IPS-15b (cell line): ENCODE results near the gene MAGEA11.
"Not testable (repeated sequence)": the region's sequence is repeated elsewhere in the genome, so short reads cannot be mapped to it uniquely, and the experiment has no call there.

Experiments used
- H3K27me3 ChIP-seq: one replicate; pipeline ENCODE4 v1.6.1; 2013; ENCODE audit warnings: low read length; ENCODE audit not compliant: control insufficient read depth, insufficient read depth
- H3K36me3 ChIP-seq: one replicate; pipeline ENCODE4 v1.6.1; 2013; ENCODE audit warnings: low read length; ENCODE audit not compliant: control insufficient read depth, insufficient read depth
- H3K4me1 ChIP-seq: one replicate; pipeline ENCODE4 v1.6.1; 2013; ENCODE audit warnings: mild to moderate bottlenecking, low read length; ENCODE audit not compliant: control insufficient read depth, insufficient read depth
- H3K4me3 ChIP-seq: one replicate; pipeline ENCODE4 v1.5.1; 2013; ENCODE audit warnings: low read depth, low read length
- H3K9ac ChIP-seq: one replicate; pipeline ENCODE4 v1.6.1; 2013; ENCODE audit warnings: low read depth, mild to moderate bottlenecking, low read length
- H3K9me3 ChIP-seq: one replicate; pipeline ENCODE4 v1.6.1; 2013; ENCODE audit warnings: mild to moderate bottlenecking, low read length; ENCODE audit not compliant: control insufficient read depth, insufficient read depth

The MAGEA11 gene

GRCh38 chrX:149711545-149712236, at the start of gene MAGEA11:
MAGEA11 (plus strand) TSS chrX:149712060; CDS start chrX:149713160, 1,100 bp downstream.
- no peaks in the 10 kb centered on the region for H3K4me1 ChIP-seq

GRCh38 chrX:149675088-149675487, 36.8 kb upstream of the MAGEA11 start:
- not testable (repeated sequence) for H3K9me3 ChIP-seq, H3K27me3 ChIP-seq, H3K36me3 ChIP-seq, H3K4me1 ChIP-seq, H3K9ac ChIP-seq, H3K4me3 ChIP-seq

More at GRCh38 chrX:149711545-149712236, at the start of gene MAGEA11:
- Histone ChIP-seq H3K9me3 (no peaks in the 10 kb centered on the region), H3K36me3 (peaks cover 4% of the 10 kb centered on the region), H3K4me3 (no peak within 1 kb of the TSS), H3K27me3 (no peaks in the 10 kb centered on the region), H3K9ac (no peak within 1 kb of the TSS)

- H3K4me1 ChIP-seq, H3K4me3 ChIP-seq, H3K27me3 ChIP-seq, H3K9ac ChIP-seq, H3K9me3 ChIP-seq, H3K36me3 ChIP-seq: not testable (repeated sequence)
Observed at GRCh38 chrX:149675554-149675953, 36.3 kb upstream of the MAGEA11 start.

- not testable (repeated sequence) for H3K4me3 ChIP-seq, H3K9ac ChIP-seq, H3K4me1 ChIP-seq, H3K9me3 ChIP-seq, H3K36me3 ChIP-seq, H3K27me3 ChIP-seq
Observed at GRCh38 chrX:149679164-149679678, 32.6 kb upstream of the MAGEA11 start.

- Histone ChIP-seq H3K4me3 (no peak overlapping the region), H3K27me3 (no peaks in the 10 kb centered on the region), H3K36me3 (no peaks in the 10 kb centered on the region), H3K9me3 (no peaks in the 10 kb centered on the region), H3K9ac (no peak overlapping the region), H3K4me1 (peaks cover 10% of the 10 kb centered on the region)
Observed at GRCh38 chrX:149681182-149681581, 30.7 kb upstream of the MAGEA11 start.

- Histone ChIP-seq H3K9me3 (no peaks in the 10 kb centered on the region), H3K27me3 (no peaks in the 10 kb centered on the region), H3K9ac (no peak overlapping the region), H3K36me3 (no peaks in the 10 kb centered on the region), H3K4me3 (no peak overlapping the region), H3K4me1 (peaks cover 10% of the 10 kb centered on the region)
Observed at GRCh38 chrX:149682031-149682430, 29.8 kb upstream of the MAGEA11 start.

GRCh38 chrX:149682956-149683947, 28.6 kb upstream of the MAGEA11 start:
- Histone ChIP-seq H3K9ac (no peak overlapping the region), H3K27me3 (no peaks in the 10 kb centered on the region), H3K4me1 (peaks cover 10% of the 10 kb centered on the region), H3K4me3 (no peak overlapping the region), H3K9me3 (no peaks in the 10 kb centered on the region), H3K36me3 (no peaks in the 10 kb centered on the region)

- Histone ChIP-seq H3K4me1 (peaks cover 10% of the 10 kb centered on the region), H3K4me3 (no peak overlapping the region), H3K9me3 (no peaks in the 10 kb centered on the region), H3K27me3 (no peaks in the 10 kb centered on the region), H3K36me3 (no peaks in the 10 kb centered on the region), H3K9ac (no peak overlapping the region)
Observed at GRCh38 chrX:149683966-149684730, 27.7 kb upstream of the MAGEA11 start.

- H3K27me3 ChIP-seq: no peaks in the 10 kb centered on the region
- H3K9ac ChIP-seq: no peak overlapping the region
- H3K4me1 ChIP-seq: peaks cover 2% of the 10 kb centered on the region
- H3K4me3 ChIP-seq: no peak overlapping the region
- no peaks in the 10 kb centered on the region for H3K9me3 ChIP-seq
- no peaks in the 10 kb centered on the region for H3K36me3 ChIP-seq
Observed at GRCh38 chrX:149687991-149688390, 23.9 kb upstream of the MAGEA11 start.

GRCh38 chrX:149688552-149688951, 23.3 kb upstream of the MAGEA11 start:
- Histone ChIP-seq H3K9me3 (no peaks in the 10 kb centered on the region), H3K4me3 (no peak overlapping the region), H3K4me1 (peaks cover 2% of the 10 kb centered on the region), H3K27me3 (no peaks in the 10 kb centered on the region), H3K9ac (no peak overlapping the region), H3K36me3 (no peaks in the 10 kb centered on the region)

- Histone ChIP-seq H3K4me3 (no peak overlapping the region), H3K36me3 (no peaks in the 10 kb centered on the region), H3K4me1 (no peaks in the 10 kb centered on the region), H3K27me3 (no peaks in the 10 kb centered on the region), H3K9ac (no peak overlapping the region), H3K9me3 (no peaks in the 10 kb centered on the region)
Observed at GRCh38 chrX:149691794-149692193, 20.1 kb upstream of the MAGEA11 start.
